Mesenchymal stem cell (in vitro differentiated cells and primary cell): Measurements from ENCODE around the gene SLC34A1.
A peak's percentile ranks its signal among the peaks of the same experiment; 100 is the strongest.

Source experiments
- DNase-seq: peaks from one replicate; pipeline ENCODE4 v3.0.0-alpha.2; 2013
- H2AFZ ChIP-seq: one replicate; pipeline ENCODE4 v1.6.1; 2013; ENCODE audit warnings: low read depth, mild to moderate bottlenecking, control low read depth, inconsistent platforms, low read length, moderate library complexity
- H2AK5ac ChIP-seq: 2 replicates; pipeline ENCODE4 v1.6.1; 2013; ENCODE audit warnings: low read length, moderate library complexity, mild to moderate bottlenecking, inconsistent platforms; ENCODE audit not compliant: severe bottlenecking
- H2BK120ac ChIP-seq: one replicate; pipeline ENCODE4 v1.6.1; 2013; ENCODE audit warnings: low read depth, mild to moderate bottlenecking, inconsistent platforms, low read length, moderate library complexity
- H2BK12ac ChIP-seq, 2 experiments: one replicate each; pipeline ENCODE4 v1.6.1; 2013; ENCODE audit warnings: inconsistent platforms in 2 of 2, low read length in 2 of 2, mild to moderate bottlenecking in 2 of 2, moderate library complexity in 2 of 2, control low read depth in 1 of 2
- H2BK15ac ChIP-seq: one replicate; pipeline ENCODE4 v1.6.1; 2013; ENCODE audit warnings: mild to moderate bottlenecking, low read depth, inconsistent platforms; ENCODE audit not compliant: poor library complexity, severe bottlenecking
- H2BK5ac ChIP-seq: 2 replicates; pipeline ENCODE4 v1.6.1; 2013; ENCODE audit warnings: low read depth, mild to moderate bottlenecking, low read length, control low read depth, inconsistent platforms; ENCODE audit not compliant: poor library complexity, severe bottlenecking
- H3K14ac ChIP-seq, 2 experiments: one replicate each; pipeline ENCODE4 v1.6.1; 2013; ENCODE audit warnings: inconsistent platforms in 2 of 2, low read length in 2 of 2, control low read depth in 1 of 2, mild to moderate bottlenecking in 1 of 2, moderate library complexity in 1 of 2
- H3K18ac ChIP-seq, 2 experiments: one replicate each; pipeline ENCODE4 v1.6.1; 2013; ENCODE audit warnings: inconsistent platforms in 2 of 2, low read length in 2 of 2, control low read depth in 1 of 2, low read depth in 1 of 2, mild to moderate bottlenecking in 1 of 2
- H3K23ac ChIP-seq, 2 experiments: one replicate each; pipeline ENCODE4 v1.6.1; 2013; ENCODE audit warnings: inconsistent platforms in 2 of 2, low read length in 2 of 2, mild to moderate bottlenecking in 2 of 2, moderate library complexity in 2 of 2, control low read depth in 1 of 2
- H3K27ac ChIP-seq: 2 replicates; pipeline ENCODE4 v1.5.1; 2013; ENCODE audit warnings: mild to moderate bottlenecking, moderate library complexity, low read length, control low read depth, inconsistent platforms; ENCODE audit not compliant: poor library complexity, severe bottlenecking
- H3K27me3 ChIP-seq, 2 experiments: 2 replicates each; pipeline versions ENCODE4 v1.6.1 to v1.7.0; 2013; ENCODE audit warnings: low read length in 2 of 2, mild to moderate bottlenecking in 2 of 2, moderate library complexity in 2 of 2, control low read depth in 1 of 2, inconsistent platforms in 1 of 2; ENCODE audit not compliant: control insufficient read depth in 1 of 2, insufficient read depth in 1 of 2
- H3K36me3 ChIP-seq, 2 experiments: 2 replicates each; pipeline versions ENCODE4 v1.6.1 to v1.7.0; 2013; ENCODE audit warnings: low read length in 2 of 2, control low read depth in 1 of 2, inconsistent platforms in 1 of 2, low read depth in 1 of 2, mild to moderate bottlenecking in 1 of 2; ENCODE audit not compliant: insufficient read depth in 2 of 2, control insufficient read depth in 1 of 2
- H3K4ac ChIP-seq, 2 experiments: one replicate each; pipeline ENCODE4 v1.6.1; 2013; ENCODE audit warnings: inconsistent platforms in 2 of 2, low read length in 2 of 2, mild to moderate bottlenecking in 2 of 2, moderate library complexity in 2 of 2, control low read depth in 1 of 2, low read depth in 1 of 2
- H3K4me1 ChIP-seq: 2 replicates; pipeline ENCODE4 v1.6.1; 2013; ENCODE audit warnings: low read depth, low read length, control low read depth; ENCODE audit not compliant: control insufficient read depth, insufficient read depth
- H3K4me2 ChIP-seq: 2 replicates; pipeline ENCODE4 v1.6.1; 2013; ENCODE audit warnings: low read length, mild to moderate bottlenecking, inconsistent platforms; ENCODE audit not compliant: poor library complexity, severe bottlenecking
- H3K4me3 ChIP-seq, 2 experiments: 2 replicates each; pipeline versions ENCODE4 v1.5.1 to v1.7.0; 2013; ENCODE audit warnings: low read length in 2 of 2, mild to moderate bottlenecking in 2 of 2, control low read depth in 1 of 2, low read depth in 1 of 2; ENCODE audit not compliant: insufficient read depth in 1 of 2
- H3K79me1 ChIP-seq: replicated peaks from 2 replicates; pipeline ENCODE4 v1.6.1; 2013; ENCODE audit warnings: mild to moderate bottlenecking, control low read depth, low read length, inconsistent platforms; ENCODE audit not compliant: poor library complexity, severe bottlenecking
- H3K9ac ChIP-seq: 2 replicates; pipeline ENCODE4 v1.7.0; 2013; ENCODE audit warnings: mild to moderate bottlenecking, low read length, moderate library complexity
- H3K9me3 ChIP-seq: 2 replicates; pipeline ENCODE4 v1.7.0; 2013; ENCODE audit warnings: mild to moderate bottlenecking, low read length; ENCODE audit not compliant: control insufficient read depth
- H4K8ac ChIP-seq: one replicate; pipeline ENCODE4 v1.6.1; 2013; ENCODE audit warnings: inconsistent platforms, mild to moderate bottlenecking, low read length, moderate library complexity
- H4K91ac ChIP-seq: one replicate; pipeline ENCODE4 v1.6.1; 2013; ENCODE audit warnings: mild to moderate bottlenecking, low read length, inconsistent platforms
- WGBS: methylation state at CpG from one replicate; pipeline ENCODE4 v1.1.7; 2013; ENCODE audit warnings: mixed read lengths; 5-methylcytosine and 5-hydroxymethylcytosine counted together

The SLC34A1 gene

GRCh38 chr5:177389241-177390169 is 5.3 kb downstream of the SLC34A1 start:
- Histone ChIP-seq H4K8ac (no peak overlapping the region), H3K18ac (peak overlapping the region in 1 of 2 experiments; percentile 5), H2AK5ac (no peak overlapping the region), H2BK12ac (peak overlapping the region in 1 of 2 experiments; percentile 66), H3K4ac (no peak overlapping the region), H2BK120ac (no peak overlapping the region), H3K14ac (peak overlapping the region in 1 of 2 experiments; percentile 29), H4K91ac (no peak overlapping the region), H3K23ac (no peak overlapping the region), H3K9me3 (no peaks in the 10 kb centered on the region), H3K4me1 (peaks cover 22% of the 10 kb centered on the region), H2AFZ (no peak overlapping the region), H3K4me3 (peak overlapping the region in 1 of 2 experiments; percentile 57), H3K4me2 (peak overlapping the region; percentile 40), H3K79me1 (no peaks in the 10 kb centered on the region), H3K27ac (peak overlapping the region; percentile 56), H2BK5ac (no peak overlapping the region), H3K36me3 (no peaks in the 10 kb centered on the region), H2BK15ac (no peak overlapping the region), H3K9ac (peak overlapping the region; percentile 37), H3K27me3 (peaks cover 6 to 42% of the 10 kb centered on the region in 2 experiments)
- whole genome bisulfite sequencing: 12% methylated on average over 20 of the region's 21 CpGs
- DNase-seq: peak; percentile 98

- peak overlapping the region in 1 of 2 experiments; percentile 1 for H2BK12ac ChIP-seq
- H3K4me1 ChIP-seq: peaks cover 22% of the 10 kb centered on the region
- no peak overlapping the region for H2BK5ac ChIP-seq
- H4K8ac ChIP-seq: no peak overlapping the region
- H2BK120ac ChIP-seq: no peak overlapping the region
- H3K4me2 ChIP-seq: no peak overlapping the region
- H2BK15ac ChIP-seq: no peak overlapping the region
- H3K23ac ChIP-seq: no peak overlapping the region
- H3K18ac ChIP-seq: peak overlapping the region in 1 of 2 experiments; percentile 5
- no peaks in the 10 kb centered on the region for H3K79me1 ChIP-seq
- peak overlapping the region; percentile 37 for H3K9ac ChIP-seq
- peak overlapping the region in 1 of 2 experiments; percentile 47 for H3K4ac ChIP-seq
- H3K4me3 ChIP-seq: peak overlapping the region in 1 of 2 experiments; percentile 57
- no peak overlapping the region for H2AFZ ChIP-seq
- WGBS: 36% methylated on average over 13 of the region's 13 CpGs
- peak overlapping the region; percentile 69 for H2AK5ac ChIP-seq
- no peaks in the 10 kb centered on the region for H3K36me3 ChIP-seq
- peak; percentile 86 for DNase-seq
- H3K14ac ChIP-seq: peak overlapping the region in 1 of 2 experiments; percentile 9
- no peak overlapping the region for H3K27ac ChIP-seq
- no peaks in the 10 kb centered on the region for H3K9me3 ChIP-seq
- H3K27me3 ChIP-seq: peaks cover under 1 to 38% of the 10 kb centered on the region in 2 experiments
- no peak overlapping the region for H4K91ac ChIP-seq
These were observed 6.4 kb downstream of the SLC34A1 start for GRCh38 chr5:177390363-177391300.

DNA sequence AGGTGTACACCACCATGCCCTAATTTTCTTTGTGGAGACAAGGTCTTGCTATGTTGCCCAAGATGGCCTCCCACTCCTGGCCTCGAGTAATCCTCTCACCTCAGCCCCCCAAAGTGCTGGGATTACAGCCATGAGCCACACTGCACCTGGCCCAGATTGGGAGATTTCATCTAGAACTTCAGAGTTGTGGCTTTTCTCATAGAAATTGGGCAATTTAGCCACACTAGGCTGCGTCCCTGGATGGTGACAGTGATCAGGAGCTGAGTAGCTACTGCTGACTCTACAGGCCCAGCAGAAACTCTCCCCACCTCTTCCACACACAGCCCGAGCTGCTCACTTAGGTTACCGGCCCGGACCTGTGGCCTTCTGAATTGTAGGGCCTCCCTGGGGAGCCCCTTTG is 8.5 kb downstream of the SLC34A1 start:
- H3K36me3 ChIP-seq: no peaks in the 10 kb centered on the region
- peaks cover 22% of the 10 kb centered on the region for H3K4me1 ChIP-seq
- no peak overlapping the region for H2BK5ac ChIP-seq
- 69% methylated on average over 5 of the region's 5 CpGs for WGBS
- no peak overlapping the region for H2BK120ac ChIP-seq
- no peak overlapping the region for H3K4me2 ChIP-seq
- no peak overlapping the region for H3K9ac ChIP-seq
- no peaks in the 10 kb centered on the region for H3K79me1 ChIP-seq
- H2BK15ac ChIP-seq: no peak overlapping the region
- H3K23ac ChIP-seq: no peak overlapping the region
- H3K4me3 ChIP-seq: no peak overlapping the region
- no peak overlapping the region for H2AK5ac ChIP-seq
- H3K4ac ChIP-seq: no peak overlapping the region
- H4K91ac ChIP-seq: no peak overlapping the region
- H2AFZ ChIP-seq: no peak overlapping the region
- H2BK12ac ChIP-seq: no peak overlapping the region
- no peaks in the 10 kb centered on the region for H3K9me3 ChIP-seq
- H3K27ac ChIP-seq: no peak overlapping the region
- no peak overlapping the region for H4K8ac ChIP-seq
- H3K18ac ChIP-seq: no peak overlapping the region
- H3K14ac ChIP-seq: no peak overlapping the region
- no peak for DNase-seq
- H3K27me3 ChIP-seq: peaks cover 7 to 36% of the 10 kb centered on the region in 2 experiments
